ENCODE data around the gene S100PBP. TPM values are rescaled to one million over a fixed set of nuclear protein-coding genes. Genes with fewer than 3 reads are reported as not detected.

Gene S100PBP
- total and polyA plus RNA-seq, 10 of the 15 experiments (the other 5 are each of a cell fraction or from before 2014, with no cell fraction given) = 17.0 to 98.3 (median 40.6) TPM

GRCh38 chr1:32817815-32818786, 648 bp downstream of the S100PBP start (continued):
- TF ChIP-seq EED (IDR thresholded peaks at IDR 0.05; ENCODE audit: low read depth) = no peak
- TF ChIP-seq SMAD1 (IDR thresholded peaks at IDR 0.05; ENCODE audit: low read depth, partially characterized antibody) = no peak
- TF ChIP-seq ZNF687 (IDR thresholded peaks at IDR 0.05) = no peak
- no peak for TF ChIP-seq ZNF384 (IDR thresholded peaks at IDR 0.05; ENCODE audit: borderline replicate concordance, low read depth, low read length)
- TF ChIP-seq NBN (IDR thresholded peaks at IDR 0.05) = no peak
- TF ChIP-seq DPF2 (IDR thresholded peaks at IDR 0.05) = peak; percentile 14; the same call in 1 of the 2 replicates
- no peak for TF ChIP-seq SREBF2 (IDR thresholded peaks at IDR 0.05; ENCODE audit: low read length)
- TF ChIP-seq SMARCA5 (IDR thresholded peaks at IDR 0.05) = peak; percentile 78; the same call in 1 of the 2 replicates
- TF ChIP-seq CHD1 (IDR thresholded peaks at IDR 0.05; ENCODE audit: low read depth, low read length) = no peak; the same call in 1 of the 2 replicates
- TF ChIP-seq SP1 (IDR thresholded peaks at IDR 0.05; ENCODE audit: low read depth, low read length) = no peak
- 0 out of 2 replicates have a peak, but pooled peaks have one; percentile 5 for TF ChIP-seq IRF4 (IDR thresholded peaks at IDR 0.05; ENCODE audit: low read depth, low read length)
- TF ChIP-seq RAD21 (IDR thresholded peaks at IDR 0.05; ENCODE audit: insufficient read depth, low read depth, low read length) = no peak
- TF ChIP-seq CREB1 (IDR thresholded peaks at IDR 0.05; ENCODE audit: low read depth) = 0 out of 2 replicates have a peak, but pooled peaks have one; percentile 2
- TF ChIP-seq TCF7 (IDR thresholded peaks at IDR 0.05; ENCODE audit: borderline replicate concordance) = no peak
- TF ChIP-seq GATAD2B (conservative IDR thresholded peaks at IDR 0.05; ENCODE audit: low read depth) = peak; percentile 47
- TF ChIP-seq TCF12 (IDR thresholded peaks at IDR 0.05; ENCODE audit: low read depth, low read length) = peak; percentile 28; the same call in 1 of the 2 replicates
- TF ChIP-seq JUND (IDR thresholded peaks at IDR 0.05; ENCODE audit: low read depth, low read length) = no peak
- TF ChIP-seq ZBTB33 (IDR thresholded peaks at IDR 0.05) = no peak
- TF ChIP-seq CBFB (IDR thresholded peaks at IDR 0.05; ENCODE audit: low read depth) = peak; percentile 64
- no peak for TF ChIP-seq EGR1 (IDR thresholded peaks at IDR 0.05; ENCODE audit: borderline replicate concordance in 1 of 2, low read depth in 2 of 2, low read length in 2 of 2)
- no peak for TF ChIP-seq ELK1 (IDR thresholded peaks at IDR 0.05; ENCODE audit: low read depth, low read length)
- TF ChIP-seq ATF2 (IDR thresholded peaks at IDR 0.05; ENCODE audit: low read length) = no peak

Measured in GM12878 (cell line).